Fibroblast of the aortic adventitia (primary cell): ENCODE measurements around the gene ACOXL. TPM values are rescaled to one million over a fixed set of nuclear protein-coding genes. Genes with fewer than 3 reads are reported as not detected.

Experiments
- DNase-seq: peaks from one replicate; pipeline ENCODE4 v3.0.0-alpha.2; 2010; ENCODE audit warnings: low read depth
- H3K4me3 ChIP-seq: 2 replicates; pipeline ENCODE4 v1.5.1; 2011; ENCODE audit warnings: low read depth, mild to moderate bottlenecking, control low read depth, low read length, moderate library complexity
- CTCF ChIP-seq: IDR thresholded peaks from 2 replicates; pipeline ENCODE4 v1.5.1; 2011; ENCODE audit warnings: mild to moderate bottlenecking, low read length, control low read depth, inconsistent platforms; ENCODE audit not compliant: insufficient read depth
- total RNA-seq: library from RNA; depleted of rRNA; stranded (reverse); fragments of >200 nt; gene quantifications from 2 replicates; pipeline ENCODE4 v1.2.3, GENCODE V29; 2012; ENCODE audit warnings: low replicate concordance

Gene ACOXL
- total RNA-seq, 1 donor: not detected

- no peak overlapping the region for H3K4me3 ChIP-seq
- DNase-seq: no peak
- TF ChIP-seq CTCF: no peak
These were observed 290.3 kb downstream of the ACOXL start for GRCh38 chr2:111022633-111023032.

- no peak for TF ChIP-seq CTCF
- no peak for DNase-seq
- no peak overlapping the region for H3K4me3 ChIP-seq
These were observed 292.1 kb downstream of the ACOXL start for GRCh38 chr2:111024496-111024895.

GRCh38 chr2:111025288-111025687 is 292.9 kb downstream of the ACOXL start:
- TF ChIP-seq CTCF: no peak
- no peak overlapping the region for H3K4me3 ChIP-seq

GRCh38 chr2:111028720-111029119 is 296.3 kb downstream of the ACOXL start:
- TF ChIP-seq CTCF: no peak
- H3K4me3 ChIP-seq: no peak overlapping the region
- DNase-seq: no peak

More at GRCh38 chr2:111025288-111025687, 292.9 kb downstream of the ACOXL start:
- no peak for DNase-seq

- no peak for TF ChIP-seq CTCF
- DNase-seq: no peak
- no peak overlapping the region for H3K4me3 ChIP-seq
These were observed 297.0 kb downstream of the ACOXL start for GRCh38 chr2:111029181-111029927.

GRCh38 chr2:111030260-111030891 is 298.0 kb downstream of the ACOXL start:
- no peak overlapping the region for H3K4me3 ChIP-seq
- no peak for DNase-seq
- TF ChIP-seq CTCF: no peak
